ENCODE results near the gene RB1.
A peak's percentile ranks its signal among the peaks of the same experiment; 100 is the strongest.

GRCh38 chr13:48356750-48357149, 53.2 kb downstream of the RB1 start:
- TF ChIP-seq, protein P1, sequence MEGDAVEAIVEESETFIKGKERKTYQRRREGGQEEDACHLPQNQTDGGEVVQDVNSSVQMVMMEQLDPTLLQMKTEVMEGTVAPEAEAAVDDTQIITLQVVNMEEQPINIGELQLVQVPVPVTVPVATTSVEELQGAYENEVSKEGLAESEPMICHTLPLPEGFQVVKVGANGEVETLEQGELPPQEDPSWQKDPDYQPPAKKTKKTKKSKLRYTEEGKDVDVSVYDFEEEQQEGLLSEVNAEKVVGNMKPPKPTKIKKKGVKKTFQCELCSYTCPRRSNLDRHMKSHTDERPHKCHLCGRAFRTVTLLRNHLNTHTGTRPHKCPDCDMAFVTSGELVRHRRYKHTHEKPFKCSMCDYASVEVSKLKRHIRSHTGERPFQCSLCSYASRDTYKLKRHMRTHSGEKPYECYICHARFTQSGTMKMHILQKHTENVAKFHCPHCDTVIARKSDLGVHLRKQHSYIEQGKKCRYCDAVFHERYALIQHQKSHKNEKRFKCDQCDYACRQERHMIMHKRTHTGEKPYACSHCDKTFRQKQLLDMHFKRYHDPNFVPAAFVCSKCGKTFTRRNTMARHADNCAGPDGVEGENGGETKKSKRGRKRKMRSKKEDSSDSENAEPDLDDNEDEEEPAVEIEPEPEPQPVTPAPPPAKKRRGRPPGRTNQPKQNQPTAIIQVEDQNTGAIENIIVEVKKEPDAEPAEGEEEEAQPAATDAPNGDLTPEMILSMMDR (IDR thresholded peaks at IDR 0.05; ENCODE audit: poor library complexity, severe bottlenecking), result no peak
- TF ChIP-seq RAD21 (conservative IDR thresholded peaks at IDR 0.05), result no peak
- TF ChIP-seq, protein P2, sequence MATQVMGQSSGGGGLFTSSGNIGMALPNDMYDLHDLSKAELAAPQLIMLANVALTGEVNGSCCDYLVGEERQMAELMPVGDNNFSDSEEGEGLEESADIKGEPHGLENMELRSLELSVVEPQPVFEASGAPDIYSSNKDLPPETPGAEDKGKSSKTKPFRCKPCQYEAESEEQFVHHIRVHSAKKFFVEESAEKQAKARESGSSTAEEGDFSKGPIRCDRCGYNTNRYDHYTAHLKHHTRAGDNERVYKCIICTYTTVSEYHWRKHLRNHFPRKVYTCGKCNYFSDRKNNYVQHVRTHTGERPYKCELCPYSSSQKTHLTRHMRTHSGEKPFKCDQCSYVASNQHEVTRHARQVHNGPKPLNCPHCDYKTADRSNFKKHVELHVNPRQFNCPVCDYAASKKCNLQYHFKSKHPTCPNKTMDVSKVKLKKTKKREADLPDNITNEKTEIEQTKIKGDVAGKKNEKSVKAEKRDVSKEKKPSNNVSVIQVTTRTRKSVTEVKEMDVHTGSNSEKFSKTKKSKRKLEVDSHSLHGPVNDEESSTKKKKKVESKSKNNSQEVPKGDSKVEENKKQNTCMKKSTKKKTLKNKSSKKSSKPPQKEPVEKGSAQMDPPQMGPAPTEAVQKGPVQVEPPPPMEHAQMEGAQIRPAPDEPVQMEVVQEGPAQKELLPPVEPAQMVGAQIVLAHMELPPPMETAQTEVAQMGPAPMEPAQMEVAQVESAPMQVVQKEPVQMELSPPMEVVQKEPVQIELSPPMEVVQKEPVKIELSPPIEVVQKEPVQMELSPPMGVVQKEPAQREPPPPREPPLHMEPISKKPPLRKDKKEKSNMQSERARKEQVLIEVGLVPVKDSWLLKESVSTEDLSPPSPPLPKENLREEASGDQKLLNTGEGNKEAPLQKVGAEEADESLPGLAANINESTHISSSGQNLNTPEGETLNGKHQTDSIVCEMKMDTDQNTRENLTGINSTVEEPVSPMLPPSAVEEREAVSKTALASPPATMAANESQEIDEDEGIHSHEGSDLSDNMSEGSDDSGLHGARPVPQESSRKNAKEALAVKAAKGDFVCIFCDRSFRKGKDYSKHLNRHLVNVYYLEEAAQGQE (IDR thresholded peaks at IDR 0.05; ENCODE audit: borderline replicate concordance), result no peak
- no peak for TF ChIP-seq EP300 (conservative IDR thresholded peaks at IDR 0.05; ENCODE audit: poor library complexity, severe bottlenecking)
- TF ChIP-seq POLR2AphosphoS5 (IDR thresholded peaks at IDR 0.05), result peak; percentile 33
- no peak for TF ChIP-seq TAF1 (IDR thresholded peaks at IDR 0.05; ENCODE audit: low read depth)
- no peak for TF ChIP-seq MXI1 (conservative IDR thresholded peaks at IDR 0.05; ENCODE audit: poor library complexity, severe bottlenecking)
- no peak for TF ChIP-seq EZH2 (IDR thresholded peaks at IDR 0.05; ENCODE audit: borderline replicate concordance, insufficient read depth, low read length, poor library complexity, severe bottlenecking)
- no peak for TF ChIP-seq SMC3 (conservative IDR thresholded peaks at IDR 0.05; ENCODE audit: poor library complexity)

Measured in neural cell (in vitro differentiated cells).